Stimulated activated CD4-positive, alpha-beta T cell treated with anti-CD3 and anti-CD28 coated beads, Interleukin-1b, Interleukin-23, amount 100 ng/mL, for 24 hours (primary cell): ENCODE data around the gene MTMR10.
A peak's percentile ranks its signal among the peaks of the same experiment; 100 is the strongest.

Experiments
- DNase-seq, 4 experiments: peaks; one replicate each; pipeline ENCODE4 v3.0.0-alpha.2; 2020; ENCODE audit warnings: low read depth in 4 of 4, low spot score in 1 of 4

MTMR10 gene

GRCh38 chr15:31014608-31014925 lies 23.1 kb upstream of the MTMR10 start:
- no peak for DNase-seq

GRCh38 chr15:31013863-31014607 lies 22.6 kb upstream of the MTMR10 start:
- no peak for DNase-seq

- DNase-seq, result no peak
Measured at GRCh38 chr15:31012455-31012854, 21.0 kb upstream of the MTMR10 start.

GRCh38 chr15:31010036-31010435 lies 18.6 kb upstream of the MTMR10 start:
- DNase-seq, result no peak

- DNase-seq, result no peak
Measured at GRCh38 chr15:31005660-31006059, 14.2 kb upstream of the MTMR10 start.

- no peak for DNase-seq
Measured at GRCh38 chr15:31004220-31004733, 12.8 kb upstream of the MTMR10 start.

- DNase-seq, result no peak
Measured at GRCh38 chr15:31001702-31002101, 10.3 kb upstream of the MTMR10 start.

- DNase-seq, result no peak
Measured at GRCh38 chr15:30999729-31000128, 8.3 kb upstream of the MTMR10 start.

GRCh38 chr15:30997270-30997669 lies 5.8 kb upstream of the MTMR10 start:
- no peak for DNase-seq

- no peak for DNase-seq
Measured at GRCh38 chr15:30992249-30992864, 929 bp upstream of the MTMR10 start.

GRCh38 chr15:30990446-30991254 lies 778 bp downstream of the MTMR10 start:
- peak in 1 of 4 experiments; percentile 6 for DNase-seq

- DNase-seq, result no peak
Measured at GRCh38 chr15:30990036-30990435, 1.4 kb downstream of the MTMR10 start.

- DNase-seq, result no peak
Measured at GRCh38 chr15:30985081-30985531, 6.3 kb downstream of the MTMR10 start.

GRCh38 chr15:30984542-30984941 lies 6.9 kb downstream of the MTMR10 start:
- DNase-seq, result no peak

- DNase-seq, result no peak
Measured at GRCh38 chr15:30984118-30984517, 7.3 kb downstream of the MTMR10 start.

- no peak for DNase-seq
Measured at GRCh38 chr15:30979457-30979856, 12.0 kb downstream of the MTMR10 start.

- no peak for DNase-seq
Measured at GRCh38 chr15:30978328-30978727, 13.1 kb downstream of the MTMR10 start.

- DNase-seq, result no peak
Measured at GRCh38 chr15:30974112-30974511, 17.3 kb downstream of the MTMR10 start.

- DNase-seq, result no peak
Measured at GRCh38 chr15:30973379-30973778, 18.0 kb downstream of the MTMR10 start.

- DNase-seq, result no peak
Measured at GRCh38 chr15:30969724-30970123, 21.7 kb downstream of the MTMR10 start.

- no peak for DNase-seq
Measured at GRCh38 chr15:30963681-30964080, 27.7 kb downstream of the MTMR10 start.

GRCh38 chr15:30962659-30963058 lies 28.8 kb downstream of the MTMR10 start:
- no peak for DNase-seq
